Measurements from ENCODE around the gene NLGN1. TPM values are rescaled to one million over a fixed set of nuclear protein-coding genes. Genes with fewer than 3 reads are reported as not detected.
A peak's percentile ranks its signal among the peaks of the same experiment; 100 is the strongest.

NLGN1 gene
- total and polyA plus RNA-seq, 12 donors: 0.88 to 19.9 (median 12.6) TPM

DNA sequence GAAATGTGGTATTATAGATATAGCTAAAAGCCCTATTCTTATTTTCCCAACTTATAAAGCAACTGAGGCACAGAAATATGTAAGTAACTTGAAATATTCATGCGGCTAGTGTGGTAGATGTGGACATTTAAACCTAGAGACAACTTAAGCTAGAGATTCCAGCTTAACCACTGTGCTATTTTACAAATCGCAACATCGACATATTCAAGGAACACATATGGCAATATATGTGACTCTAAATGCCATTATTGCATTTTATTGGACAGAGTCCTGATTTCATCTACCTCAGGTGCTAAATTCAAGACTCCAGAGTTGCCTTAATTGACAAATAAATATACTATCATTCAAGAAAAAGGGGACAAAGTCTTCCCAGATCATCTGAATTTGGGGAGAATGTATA lies 442.3 kb downstream of the NLGN1 start:
- DNase-seq (no peak), ATAC-seq (no peak)
- no peaks in the 10 kb centered on the region for H3K27me3 ChIP-seq
- WGBS, 2 donors: 66 to 79% methylated on average over 3 of the region's 3 CpGs
- TF ChIP-seq, protein P1, sequence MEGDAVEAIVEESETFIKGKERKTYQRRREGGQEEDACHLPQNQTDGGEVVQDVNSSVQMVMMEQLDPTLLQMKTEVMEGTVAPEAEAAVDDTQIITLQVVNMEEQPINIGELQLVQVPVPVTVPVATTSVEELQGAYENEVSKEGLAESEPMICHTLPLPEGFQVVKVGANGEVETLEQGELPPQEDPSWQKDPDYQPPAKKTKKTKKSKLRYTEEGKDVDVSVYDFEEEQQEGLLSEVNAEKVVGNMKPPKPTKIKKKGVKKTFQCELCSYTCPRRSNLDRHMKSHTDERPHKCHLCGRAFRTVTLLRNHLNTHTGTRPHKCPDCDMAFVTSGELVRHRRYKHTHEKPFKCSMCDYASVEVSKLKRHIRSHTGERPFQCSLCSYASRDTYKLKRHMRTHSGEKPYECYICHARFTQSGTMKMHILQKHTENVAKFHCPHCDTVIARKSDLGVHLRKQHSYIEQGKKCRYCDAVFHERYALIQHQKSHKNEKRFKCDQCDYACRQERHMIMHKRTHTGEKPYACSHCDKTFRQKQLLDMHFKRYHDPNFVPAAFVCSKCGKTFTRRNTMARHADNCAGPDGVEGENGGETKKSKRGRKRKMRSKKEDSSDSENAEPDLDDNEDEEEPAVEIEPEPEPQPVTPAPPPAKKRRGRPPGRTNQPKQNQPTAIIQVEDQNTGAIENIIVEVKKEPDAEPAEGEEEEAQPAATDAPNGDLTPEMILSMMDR (IDR thresholded peaks at IDR 0.05): no peak
- H3K36me3 ChIP-seq: no peaks in the 10 kb centered on the region
- no peaks in the 10 kb centered on the region for H3K9me3 ChIP-seq
- H3K4me1 ChIP-seq: no peaks in the 10 kb centered on the region
- intact Hi-C loops (cut with DNase I): no loop called here
- no peak overlapping the region for H3K27ac ChIP-seq
- H3K4me3 ChIP-seq: no peak overlapping the region

DNA sequence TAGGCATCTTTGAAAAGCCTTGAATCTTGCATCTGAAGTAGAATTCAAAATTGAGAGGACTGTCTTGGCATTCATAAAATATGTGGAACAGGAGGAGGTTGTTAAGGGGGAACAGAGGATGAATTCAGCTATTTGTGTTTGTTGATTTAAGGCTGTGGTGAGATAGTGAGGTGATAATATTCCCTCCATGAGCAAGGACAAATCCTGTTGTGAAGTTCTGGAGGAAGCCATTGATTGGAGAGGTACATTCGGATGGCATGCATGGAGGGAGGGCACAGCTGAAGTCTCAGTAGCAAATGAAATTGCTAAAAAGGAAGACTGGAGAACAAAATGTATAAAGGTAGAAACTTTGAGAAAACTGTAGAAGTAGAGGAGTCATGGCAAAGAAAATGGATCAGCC lies 443.8 kb downstream of the NLGN1 start:
- no peak overlapping the region for H3K27ac ChIP-seq
- no peaks in the 10 kb centered on the region for H3K9me3 ChIP-seq
- WGBS, 2 donors: 61 to 71% methylated on average over 1 of the region's 1 CpG
- ATAC-seq: no peak
- H3K4me1 ChIP-seq: no peaks in the 10 kb centered on the region
- H3K4me3 ChIP-seq: no peak overlapping the region
- intact Hi-C loops (cut with DNase I): no loop called here
- TF ChIP-seq, protein P1 (IDR thresholded peaks at IDR 0.05): no peak
- H3K27me3 ChIP-seq: no peaks in the 10 kb centered on the region
- no peaks in the 10 kb centered on the region for H3K36me3 ChIP-seq
- no peak for DNase-seq

DNA sequence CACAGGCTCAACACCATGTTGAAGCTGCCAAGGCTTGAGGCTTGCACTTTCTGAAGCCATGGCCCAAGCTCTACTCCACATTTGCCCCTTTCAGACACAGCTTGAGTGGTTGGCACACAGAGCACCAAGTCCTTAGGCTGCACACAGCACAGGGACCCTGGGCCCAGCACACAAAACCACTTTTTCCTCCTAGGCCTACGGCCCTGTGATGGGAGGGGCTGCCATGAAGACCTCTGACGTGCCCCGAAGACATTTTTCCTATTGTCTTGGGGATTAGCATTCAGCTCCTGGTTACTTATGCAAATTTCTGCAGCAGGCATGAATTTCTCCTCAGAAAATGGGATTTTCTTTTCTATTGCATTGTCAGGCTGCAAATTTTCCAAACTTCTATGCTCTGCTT lies 445.5 kb downstream of the NLGN1 start:
- intact Hi-C loops (cut with DNase I): no loop called here
- H3K36me3 ChIP-seq: no peaks in the 10 kb centered on the region
- TF ChIP-seq, protein P1 (IDR thresholded peaks at IDR 0.05): no peak
- DNase-seq (no peak), ATAC-seq (no peak)
- H3K4me1 ChIP-seq: no peaks in the 10 kb centered on the region
- WGBS, 2 donors: 79 to 82% methylated on average over 3 of the region's 3 CpGs
- no peak overlapping the region for H3K4me3 ChIP-seq
- H3K27ac ChIP-seq: no peak overlapping the region
- no peaks in the 10 kb centered on the region for H3K9me3 ChIP-seq
- H3K27me3 ChIP-seq: no peaks in the 10 kb centered on the region

DNA sequence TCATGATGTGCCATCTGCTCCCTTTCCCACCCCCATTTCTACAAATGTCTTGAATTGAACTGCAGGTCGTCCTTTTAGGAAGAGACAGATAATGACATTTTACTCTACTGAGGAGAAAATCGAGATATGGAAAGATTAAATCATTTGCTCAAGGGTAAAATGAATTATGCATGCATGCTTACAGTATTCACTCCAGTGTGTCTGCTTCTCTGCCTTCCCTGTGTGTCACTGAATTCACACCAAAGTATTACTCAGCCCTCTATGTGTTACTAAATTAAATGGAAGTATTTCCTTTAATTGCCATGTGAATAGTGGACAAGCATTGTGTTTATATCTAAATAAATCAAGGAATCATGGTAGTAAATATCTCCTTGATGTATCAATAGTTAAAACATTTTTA lies 449.0 kb downstream of the NLGN1 start:
- Histone ChIP-seq H3K27ac (no peak overlapping the region), H3K27me3 (no peaks in the 10 kb centered on the region), H3K36me3 (no peaks in the 10 kb centered on the region), H3K4me3 (no peak overlapping the region), H3K9me3 (no peaks in the 10 kb centered on the region), H3K4me1 (no peaks in the 10 kb centered on the region)
- ATAC-seq (no peak), DNase-seq (no peak)
- TF ChIP-seq, protein P1 (IDR thresholded peaks at IDR 0.05): no peak
- 76 to 81% methylated on average over 2 of the region's 2 CpGs for WGBS, 2 donors
- intact Hi-C loops (cut with DNase I): no loop called here

DNA sequence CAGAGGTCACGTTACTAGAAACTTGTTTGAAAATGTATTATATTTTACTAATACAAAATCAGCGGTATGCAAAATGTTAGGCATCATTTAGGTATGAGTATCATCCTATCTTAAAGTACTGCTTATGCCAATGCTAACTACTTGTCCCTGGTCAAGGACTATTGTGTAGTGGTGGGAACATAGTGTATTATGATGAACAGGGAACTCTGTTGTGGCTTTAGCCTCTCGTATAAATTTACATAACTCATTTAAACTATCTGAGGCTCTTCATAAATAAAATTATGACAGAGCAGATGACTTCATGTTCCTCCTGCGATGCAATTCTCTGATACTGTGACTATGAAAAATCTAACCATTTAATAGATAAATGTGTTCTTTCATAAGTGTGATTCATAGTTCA lies 451.9 kb downstream of the NLGN1 start:
- TF ChIP-seq, protein P1 (IDR thresholded peaks at IDR 0.05): no peak
- H3K4me3 ChIP-seq: no peak overlapping the region
- no peaks in the 10 kb centered on the region for H3K4me1 ChIP-seq
- intact Hi-C loops (cut with DNase I): no loop called here
- ATAC-seq (peak in 1 of 8 donors; percentile 65), DNase-seq (no peak)
- H3K36me3 ChIP-seq: no peaks in the 10 kb centered on the region
- no peak overlapping the region for H3K27ac ChIP-seq
- WGBS, 2 donors: 69 to 78% methylated on average over 4 of the region's 4 CpGs
- H3K9me3 ChIP-seq: no peaks in the 10 kb centered on the region
- H3K27me3 ChIP-seq: no peaks in the 10 kb centered on the region

Measured in heart right ventricle (tissue), 16 donors.